Endothelial cell of umbilical vein (primary cell): Measurements from ENCODE around the gene LMCD1.

Source experiments
- MYC ChIP-seq: IDR thresholded peaks from one replicate; pipeline ENCODE4 v1.6.1; 2011; ENCODE audit warnings: mild to moderate bottlenecking, low read depth, low read length
- POLR2AphosphoS5 ChIP-seq: IDR thresholded peaks from 2 replicates; pipeline ENCODE4 v1.6.1; 2012; ENCODE audit warnings: low read depth, mild to moderate bottlenecking, control low read depth, low read length, moderate library complexity; ENCODE audit not compliant: insufficient read depth

- TF ChIP-seq POLR2AphosphoS5 (no peak), MYC (no peak)
These were observed 105.8 kb downstream of the LMCD1 start for GRCh38 chr3:8607234-8608040.
